ENCODE results near the gene AGAP5. TPM values are rescaled to one million over a fixed set of nuclear protein-coding genes. Genes with fewer than 3 reads are reported as not detected.
A peak's percentile ranks its signal among the peaks of the same experiment; 100 is the strongest.

Gene AGAP5
- total and polyA plus RNA-seq, 9 of the 15 experiments (the other 6 are each of a cell fraction or from before 2014, with no cell fraction given), result 0.32 to 7.5 (median 5.3) TPM

- no peak overlapping the region for H2AFZ ChIP-seq (ENCODE audit: low read depth, low read length)
- ChIA-PET CTCF (ENCODE audit: low intra/inter-chr PET ratio) (no interaction called here), POLR2A (interaction anchor here (0.5 to 7.0 kb wide), 6 partner anchors 9 to 365 kb away, joined by 3 to 118 read pairs (median 4); partner anchors contain the start of genes CHCHD1 and SEC24C)
- no peaks in the 10 kb centered on the region for H3K27me3 ChIP-seq (ENCODE audit: control insufficient read depth in 2 of 2, insufficient read depth in 2 of 2, low read length in 2 of 2)
- no TSS peak for BruUV-seq (replicated peaks)
- H4K20me1 ChIP-seq (replicated peaks; ENCODE audit: control insufficient read depth, insufficient read depth, low read length), result no peaks in the 10 kb centered on the region
- peaks cover 0 to 22% of the 10 kb centered on the region in 2 experiments; a peak in 3 of 5 replicates for H3K4me1 ChIP-seq (replicated peaks in 1 of 2; ENCODE audit: control insufficient read depth in 2 of 2, insufficient read depth in 2 of 2, low read length in 2 of 2)
- in situ Hi-C loops (cut with MboI) (no loop called here), intact Hi-C loops (cut with micrococcal nuclease) (no loop called here)
- no peaks in the 10 kb centered on the region for H3K9me3 ChIP-seq (replicated peaks; ENCODE audit: control insufficient read depth, insufficient read depth, low read depth, low read length)
- TF ChIP-seq PURB (CRISPR knock-in tag; IDR thresholded peaks at IDR 0.05; ENCODE audit: low read depth) (no peak), POLR2G (IDR thresholded peaks at IDR 0.05; ENCODE audit: low read depth, low read length) (peak; percentile 46; the same call in 1 of the 2 replicates), ILK (tag; IDR thresholded peaks at IDR 0.05; ENCODE audit: borderline replicate concordance, low read depth) (no peak), RBFOX2 (IDR thresholded peaks at IDR 0.05; ENCODE audit: low read depth, low read length) (peak; percentile 60), MYNN (IDR thresholded peaks at IDR 0.05) (no peak), MYNN (CRISPR knock-in tag; IDR thresholded peaks at IDR 0.05) (no peak), PATZ1 (CRISPR knock-in tag; IDR thresholded peaks at IDR 0.05; ENCODE audit: borderline replicate concordance) (no peak)
- H3K9ac ChIP-seq (ENCODE audit: insufficient read depth in 1 of 2, low read depth in 2 of 2, low read length in 2 of 2), result peak overlapping the region in 1 of 2 experiments; percentile 41; a peak in 1 of 4 replicates
- H3K27ac ChIP-seq (ENCODE audit: extremely low read depth, low read depth, low read length), result no peak overlapping the region
- no peak overlapping the region for H3K4me3 ChIP-seq
- no peak for ATAC-seq
- no peak for FAIRE-seq
- no peak for DNase-seq (ENCODE audit: extremely low read depth in 1 of 4, low spot score in 3 of 4)
- WGBS (ENCODE audit: insufficient coverage, low coverage, missing lambda C conversion rate), result 88% methylated on average over 14 of the region's 16 CpGs
- H3K79me2 ChIP-seq (ENCODE audit: control insufficient read depth, insufficient read depth, low read length), result peaks cover 31% of the 10 kb centered on the region
- no peak overlapping the region for H3K4me2 ChIP-seq (ENCODE audit: insufficient read depth, low read length)
- peaks cover 37% of the 10 kb centered on the region; the same call in 1 of the 3 replicates for H3K36me3 ChIP-seq (ENCODE audit: control insufficient read depth, insufficient read depth, low read length)
- H3K9me1 ChIP-seq (ENCODE audit: control insufficient read depth, insufficient read depth, low read length), result no peaks in the 10 kb centered on the region
Measured at GRCh38 chr10:73734028-73734720, 36.3 kb upstream of the AGAP5 start.
